GM23338 (cell line): ENCODE data around the gene PROX1.

ENCODE experiments used
- CREB1 ChIP-seq: fragments of 250-450 bp; sonication (Bioruptor Pico); IDR thresholded peaks from 2 replicates; pipeline ENCODE4 v1.5.0; 2020; ENCODE audit warnings: low read depth, mild to moderate bottlenecking, moderate library complexity
- EZH2 ChIP-seq: fragments of 200-600 bp; sonication (generic); IDR thresholded peaks from one replicate; pipeline ENCODE4 v1.8.0; 2017; ENCODE audit warnings: antibody characterized with exemption, mild to moderate bottlenecking, low read depth; ENCODE audit not compliant: unreplicated experiment
- POLR2AphosphoS5 ChIP-seq: IDR thresholded peaks from 2 replicates; pipeline ENCODE4 v1.6.1; 2016; ENCODE audit warnings: antibody characterized with exemption, low read depth
- TF ChIP-seq, protein P1 (sequence below), 2 experiments: fragments of 200-600 bp in 1 of 2; sonication (generic) in 1 of 2; conservative IDR thresholded peaks; 2 replicates each; pipeline versions ENCODE4 v1.5.1 to v1.6.1; 2016 to 2017; ENCODE audit warnings: antibody characterized with exemption in 2 of 2, low read depth in 2 of 2, mild to moderate bottlenecking in 2 of 2, moderate library complexity in 1 of 2
- TF ChIP-seq, protein P2 (sequence below): IDR thresholded peaks from one replicate; pipeline ENCODE4 v1.6.1; 2018; ENCODE audit warnings: antibody characterized with exemption; ENCODE audit not compliant: unreplicated experiment

DNA sequence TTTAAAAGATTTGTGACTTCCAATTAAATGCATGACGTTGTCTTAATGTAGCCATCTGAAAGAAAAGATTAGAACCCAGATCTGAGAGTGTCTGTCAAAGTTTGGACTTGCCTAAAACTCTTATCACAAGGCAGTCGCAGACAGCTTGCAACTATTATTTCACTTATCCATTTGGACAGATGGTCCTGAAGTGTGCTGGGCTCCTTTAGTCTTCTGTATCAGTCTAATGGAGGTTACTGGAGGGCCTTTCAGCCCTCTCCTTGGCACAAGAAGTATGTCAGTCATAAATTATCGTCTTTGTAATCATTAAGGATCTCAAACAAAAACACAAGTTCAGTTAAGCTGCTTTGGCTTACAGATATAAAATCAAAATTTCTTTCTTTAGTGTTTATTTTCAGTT lies 15.5 kb downstream of the PROX1 start:
- TF ChIP-seq, protein P1, sequence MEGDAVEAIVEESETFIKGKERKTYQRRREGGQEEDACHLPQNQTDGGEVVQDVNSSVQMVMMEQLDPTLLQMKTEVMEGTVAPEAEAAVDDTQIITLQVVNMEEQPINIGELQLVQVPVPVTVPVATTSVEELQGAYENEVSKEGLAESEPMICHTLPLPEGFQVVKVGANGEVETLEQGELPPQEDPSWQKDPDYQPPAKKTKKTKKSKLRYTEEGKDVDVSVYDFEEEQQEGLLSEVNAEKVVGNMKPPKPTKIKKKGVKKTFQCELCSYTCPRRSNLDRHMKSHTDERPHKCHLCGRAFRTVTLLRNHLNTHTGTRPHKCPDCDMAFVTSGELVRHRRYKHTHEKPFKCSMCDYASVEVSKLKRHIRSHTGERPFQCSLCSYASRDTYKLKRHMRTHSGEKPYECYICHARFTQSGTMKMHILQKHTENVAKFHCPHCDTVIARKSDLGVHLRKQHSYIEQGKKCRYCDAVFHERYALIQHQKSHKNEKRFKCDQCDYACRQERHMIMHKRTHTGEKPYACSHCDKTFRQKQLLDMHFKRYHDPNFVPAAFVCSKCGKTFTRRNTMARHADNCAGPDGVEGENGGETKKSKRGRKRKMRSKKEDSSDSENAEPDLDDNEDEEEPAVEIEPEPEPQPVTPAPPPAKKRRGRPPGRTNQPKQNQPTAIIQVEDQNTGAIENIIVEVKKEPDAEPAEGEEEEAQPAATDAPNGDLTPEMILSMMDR (conservative IDR thresholded peaks at IDR 0.05; ENCODE audit: low read depth in 2 of 2), result no peak
- TF ChIP-seq POLR2AphosphoS5, result no peak
- TF ChIP-seq CREB1 (CRISPR knock-in tag), result no peak
- TF ChIP-seq, protein P2, sequence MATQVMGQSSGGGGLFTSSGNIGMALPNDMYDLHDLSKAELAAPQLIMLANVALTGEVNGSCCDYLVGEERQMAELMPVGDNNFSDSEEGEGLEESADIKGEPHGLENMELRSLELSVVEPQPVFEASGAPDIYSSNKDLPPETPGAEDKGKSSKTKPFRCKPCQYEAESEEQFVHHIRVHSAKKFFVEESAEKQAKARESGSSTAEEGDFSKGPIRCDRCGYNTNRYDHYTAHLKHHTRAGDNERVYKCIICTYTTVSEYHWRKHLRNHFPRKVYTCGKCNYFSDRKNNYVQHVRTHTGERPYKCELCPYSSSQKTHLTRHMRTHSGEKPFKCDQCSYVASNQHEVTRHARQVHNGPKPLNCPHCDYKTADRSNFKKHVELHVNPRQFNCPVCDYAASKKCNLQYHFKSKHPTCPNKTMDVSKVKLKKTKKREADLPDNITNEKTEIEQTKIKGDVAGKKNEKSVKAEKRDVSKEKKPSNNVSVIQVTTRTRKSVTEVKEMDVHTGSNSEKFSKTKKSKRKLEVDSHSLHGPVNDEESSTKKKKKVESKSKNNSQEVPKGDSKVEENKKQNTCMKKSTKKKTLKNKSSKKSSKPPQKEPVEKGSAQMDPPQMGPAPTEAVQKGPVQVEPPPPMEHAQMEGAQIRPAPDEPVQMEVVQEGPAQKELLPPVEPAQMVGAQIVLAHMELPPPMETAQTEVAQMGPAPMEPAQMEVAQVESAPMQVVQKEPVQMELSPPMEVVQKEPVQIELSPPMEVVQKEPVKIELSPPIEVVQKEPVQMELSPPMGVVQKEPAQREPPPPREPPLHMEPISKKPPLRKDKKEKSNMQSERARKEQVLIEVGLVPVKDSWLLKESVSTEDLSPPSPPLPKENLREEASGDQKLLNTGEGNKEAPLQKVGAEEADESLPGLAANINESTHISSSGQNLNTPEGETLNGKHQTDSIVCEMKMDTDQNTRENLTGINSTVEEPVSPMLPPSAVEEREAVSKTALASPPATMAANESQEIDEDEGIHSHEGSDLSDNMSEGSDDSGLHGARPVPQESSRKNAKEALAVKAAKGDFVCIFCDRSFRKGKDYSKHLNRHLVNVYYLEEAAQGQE, result no peak
- TF ChIP-seq EZH2, result no peak
